ENCODE results near the gene GPX3. TPM values are rescaled to one million over a fixed set of nuclear protein-coding genes. Genes with fewer than 3 reads are reported as not detected.

The GPX3 gene
- total and polyA plus RNA-seq, 2 of the 13 experiments (the other 11 are each of a cell fraction or from before 2014, with no cell fraction given), result 33.8 to 1,892 TPM

DNA sequence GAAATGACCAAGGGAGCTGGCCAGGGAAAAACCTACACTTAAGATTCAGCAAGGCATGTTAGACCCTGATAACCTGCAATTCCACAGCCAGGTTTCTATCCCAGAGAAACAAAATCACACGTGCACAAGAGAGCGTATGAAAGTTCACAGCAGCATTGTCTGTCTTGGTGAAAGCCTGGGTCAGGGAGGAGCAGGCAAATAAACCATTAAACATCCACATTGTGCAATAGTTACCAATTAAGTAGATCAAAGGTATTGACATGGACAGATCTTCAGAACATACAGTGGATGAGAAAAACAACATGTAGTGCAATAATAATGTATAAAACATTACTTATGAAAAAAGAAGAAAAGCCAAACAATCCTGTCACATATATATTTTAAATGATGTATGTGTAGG is 15.9 kb upstream of the GPX3 start (continued):
- TF ChIP-seq, protein P1, sequence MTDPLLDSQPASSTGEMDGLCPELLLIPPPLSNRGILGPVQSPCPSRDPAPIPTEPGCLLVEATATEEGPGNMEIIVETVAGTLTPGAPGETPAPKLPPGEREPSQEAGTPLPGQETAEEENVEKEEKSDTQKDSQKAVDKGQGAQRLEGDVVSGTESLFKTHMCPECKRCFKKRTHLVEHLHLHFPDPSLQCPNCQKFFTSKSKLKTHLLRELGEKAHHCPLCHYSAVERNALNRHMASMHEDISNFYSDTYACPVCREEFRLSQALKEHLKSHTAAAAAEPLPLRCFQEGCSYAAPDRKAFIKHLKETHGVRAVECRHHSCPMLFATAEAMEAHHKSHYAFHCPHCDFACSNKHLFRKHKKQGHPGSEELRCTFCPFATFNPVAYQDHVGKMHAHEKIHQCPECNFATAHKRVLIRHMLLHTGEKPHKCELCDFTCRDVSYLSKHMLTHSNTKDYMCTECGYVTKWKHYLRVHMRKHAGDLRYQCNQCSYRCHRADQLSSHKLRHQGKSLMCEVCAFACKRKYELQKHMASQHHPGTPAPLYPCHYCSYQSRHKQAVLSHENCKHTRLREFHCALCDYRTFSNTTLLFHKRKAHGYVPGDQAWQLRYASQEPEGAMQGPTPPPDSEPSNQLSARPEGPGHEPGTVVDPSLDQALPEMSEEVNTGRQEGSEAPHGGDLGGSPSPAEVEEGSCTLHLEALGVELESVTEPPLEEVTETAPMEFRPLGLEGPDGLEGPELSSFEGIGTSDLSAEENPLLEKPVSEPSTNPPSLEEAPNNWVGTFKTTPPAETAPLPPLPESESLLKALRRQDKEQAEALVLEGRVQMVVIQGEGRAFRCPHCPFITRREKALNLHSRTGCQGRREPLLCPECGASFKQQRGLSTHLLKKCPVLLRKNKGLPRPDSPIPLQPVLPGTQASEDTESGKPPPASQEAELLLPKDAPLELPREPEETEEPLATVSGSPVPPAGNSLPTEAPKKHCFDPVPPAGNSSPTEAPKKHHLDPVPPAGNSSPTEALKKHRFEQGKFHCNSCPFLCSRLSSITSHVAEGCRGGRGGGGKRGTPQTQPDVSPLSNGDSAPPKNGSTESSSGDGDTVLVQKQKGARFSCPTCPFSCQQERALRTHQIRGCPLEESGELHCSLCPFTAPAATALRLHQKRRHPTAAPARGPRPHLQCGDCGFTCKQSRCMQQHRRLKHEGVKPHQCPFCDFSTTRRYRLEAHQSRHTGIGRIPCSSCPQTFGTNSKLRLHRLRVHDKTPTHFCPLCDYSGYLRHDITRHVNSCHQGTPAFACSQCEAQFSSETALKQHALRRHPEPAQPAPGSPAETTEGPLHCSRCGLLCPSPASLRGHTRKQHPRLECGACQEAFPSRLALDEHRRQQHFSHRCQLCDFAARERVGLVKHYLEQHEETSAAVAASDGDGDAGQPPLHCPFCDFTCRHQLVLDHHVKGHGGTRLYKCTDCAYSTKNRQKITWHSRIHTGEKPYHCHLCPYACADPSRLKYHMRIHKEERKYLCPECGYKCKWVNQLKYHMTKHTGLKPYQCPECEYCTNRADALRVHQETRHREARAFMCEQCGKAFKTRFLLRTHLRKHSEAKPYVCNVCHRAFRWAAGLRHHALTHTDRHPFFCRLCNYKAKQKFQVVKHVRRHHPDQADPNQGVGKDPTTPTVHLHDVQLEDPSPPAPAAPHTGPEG (CRISPR knock-in tag; IDR thresholded peaks at IDR 0.05), result no peak
- TF ChIP-seq HOXA7 (CRISPR knock-in tag; IDR thresholded peaks at IDR 0.05), result no peak
- TF ChIP-seq ZNF207 (IDR thresholded peaks at IDR 0.05; ENCODE audit: borderline replicate concordance), result no peak
- no peak for TF ChIP-seq RAD21 (CRISPR knock-in tag; IDR thresholded peaks at IDR 0.05)
- TF ChIP-seq, protein P2, sequence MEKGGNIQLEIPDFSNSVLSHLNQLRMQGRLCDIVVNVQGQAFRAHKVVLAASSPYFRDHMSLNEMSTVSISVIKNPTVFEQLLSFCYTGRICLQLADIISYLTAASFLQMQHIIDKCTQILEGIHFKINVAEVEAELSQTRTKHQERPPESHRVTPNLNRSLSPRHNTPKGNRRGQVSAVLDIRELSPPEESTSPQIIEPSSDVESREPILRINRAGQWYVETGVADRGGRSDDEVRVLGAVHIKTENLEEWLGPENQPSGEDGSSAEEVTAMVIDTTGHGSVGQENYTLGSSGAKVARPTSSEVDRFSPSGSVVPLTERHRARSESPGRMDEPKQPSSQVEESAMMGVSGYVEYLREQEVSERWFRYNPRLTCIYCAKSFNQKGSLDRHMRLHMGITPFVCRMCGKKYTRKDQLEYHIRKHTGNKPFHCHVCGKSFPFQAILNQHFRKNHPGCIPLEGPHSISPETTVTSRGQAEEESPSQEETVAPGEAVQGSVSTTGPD (CRISPR knock-in tag; IDR thresholded peaks at IDR 0.05), result no peak
- peak; percentile 37; the same call in 1 of the 2 replicates for TF ChIP-seq RXRA (CRISPR knock-in tag; IDR thresholded peaks at IDR 0.05)
- TF ChIP-seq ZFP37 (CRISPR knock-in tag; IDR thresholded peaks at IDR 0.05; ENCODE audit: borderline replicate concordance), result no peak
- peak; percentile 33; the same call in 1 of the 2 replicates for TF ChIP-seq HMG20A (CRISPR knock-in tag; IDR thresholded peaks at IDR 0.05; ENCODE audit: borderline replicate concordance)
- no peak for TF ChIP-seq NFYC (CRISPR knock-in tag; IDR thresholded peaks at IDR 0.05)
- TF ChIP-seq ZNF383 (CRISPR knock-in tag; IDR thresholded peaks at IDR 0.05; ENCODE audit: borderline replicate concordance), result no peak
- TF ChIP-seq SMC3 (IDR thresholded peaks at IDR 0.05; ENCODE audit: low read length), result no peak
- TF ChIP-seq, protein P3, sequence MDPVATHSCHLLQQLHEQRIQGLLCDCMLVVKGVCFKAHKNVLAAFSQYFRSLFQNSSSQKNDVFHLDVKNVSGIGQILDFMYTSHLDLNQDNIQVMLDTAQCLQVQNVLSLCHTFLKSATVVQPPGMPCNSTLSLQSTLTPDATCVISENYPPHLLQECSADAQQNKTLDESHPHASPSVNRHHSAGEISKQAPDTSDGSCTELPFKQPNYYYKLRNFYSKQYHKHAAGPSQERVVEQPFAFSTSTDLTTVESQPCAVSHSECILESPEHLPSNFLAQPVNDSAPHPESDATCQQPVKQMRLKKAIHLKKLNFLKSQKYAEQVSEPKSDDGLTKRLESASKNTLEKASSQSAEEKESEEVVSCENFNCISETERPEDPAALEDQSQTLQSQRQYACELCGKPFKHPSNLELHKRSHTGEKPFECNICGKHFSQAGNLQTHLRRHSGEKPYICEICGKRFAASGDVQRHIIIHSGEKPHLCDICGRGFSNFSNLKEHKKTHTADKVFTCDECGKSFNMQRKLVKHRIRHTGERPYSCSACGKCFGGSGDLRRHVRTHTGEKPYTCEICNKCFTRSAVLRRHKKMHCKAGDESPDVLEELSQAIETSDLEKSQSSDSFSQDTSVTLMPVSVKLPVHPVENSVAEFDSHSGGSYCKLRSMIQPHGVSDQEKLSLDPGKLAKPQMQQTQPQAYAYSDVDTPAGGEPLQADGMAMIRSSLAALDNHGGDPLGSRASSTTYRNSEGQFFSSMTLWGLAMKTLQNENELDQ (CRISPR knock-in tag; IDR thresholded peaks at IDR 0.05; ENCODE audit: borderline replicate concordance), result no peak
- TF ChIP-seq MAFF (IDR thresholded peaks at IDR 0.05; ENCODE audit: low read depth, low read length), result no peak
- TF ChIP-seq RORA (CRISPR knock-in tag; IDR thresholded peaks at IDR 0.05), result no peak
- TF ChIP-seq, protein P4, sequence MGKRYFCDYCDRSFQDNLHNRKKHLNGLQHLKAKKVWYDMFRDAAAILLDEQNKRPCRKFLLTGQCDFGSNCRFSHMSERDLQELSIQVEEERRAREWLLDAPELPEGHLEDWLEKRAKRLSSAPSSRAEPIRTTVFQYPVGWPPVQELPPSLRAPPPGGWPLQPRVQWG (CRISPR knock-in tag; IDR thresholded peaks at IDR 0.05; ENCODE audit: borderline replicate concordance, low read depth), result no peak
- TF ChIP-seq, protein P5, sequence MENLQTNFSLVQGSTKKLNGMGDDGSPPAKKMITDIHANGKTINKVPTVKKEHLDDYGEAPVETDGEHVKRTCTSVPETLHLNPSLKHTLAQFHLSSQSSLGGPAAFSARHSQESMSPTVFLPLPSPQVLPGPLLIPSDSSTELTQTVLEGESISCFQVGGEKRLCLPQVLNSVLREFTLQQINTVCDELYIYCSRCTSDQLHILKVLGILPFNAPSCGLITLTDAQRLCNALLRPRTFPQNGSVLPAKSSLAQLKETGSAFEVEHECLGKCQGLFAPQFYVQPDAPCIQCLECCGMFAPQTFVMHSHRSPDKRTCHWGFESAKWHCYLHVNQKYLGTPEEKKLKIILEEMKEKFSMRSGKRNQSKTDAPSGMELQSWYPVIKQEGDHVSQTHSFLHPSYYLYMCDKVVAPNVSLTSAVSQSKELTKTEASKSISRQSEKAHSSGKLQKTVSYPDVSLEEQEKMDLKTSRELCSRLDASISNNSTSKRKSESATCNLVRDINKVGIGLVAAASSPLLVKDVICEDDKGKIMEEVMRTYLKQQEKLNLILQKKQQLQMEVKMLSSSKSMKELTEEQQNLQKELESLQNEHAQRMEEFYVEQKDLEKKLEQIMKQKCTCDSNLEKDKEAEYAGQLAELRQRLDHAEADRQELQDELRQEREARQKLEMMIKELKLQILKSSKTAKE (CRISPR knock-in tag; IDR thresholded peaks at IDR 0.05; ENCODE audit: borderline replicate concordance), result peak; percentile 64; the same call in 1 of the 2 replicates
- no peak for TF ChIP-seq ZSCAN9 (CRISPR knock-in tag; IDR thresholded peaks at IDR 0.05; ENCODE audit: borderline replicate concordance)
- no peak for TF ChIP-seq SMYD3 (CRISPR knock-in tag; IDR thresholded peaks at IDR 0.05)
- no peak for TF ChIP-seq ESRRA (CRISPR knock-in tag; IDR thresholded peaks at IDR 0.05; ENCODE audit: low read depth)
